Stimulated activated CD4-positive, alpha-beta T cell treated with anti-CD3 and anti-CD28 coated beads, Interleukin-15, amount 100 ng/mL, for 24 hours (primary cell): ENCODE data around the gene THSD7B.

ENCODE experiments used
- DNase-seq: peaks from one replicate; pipeline ENCODE4 v3.0.0-alpha.2; 2020

THSD7B gene

DNA sequence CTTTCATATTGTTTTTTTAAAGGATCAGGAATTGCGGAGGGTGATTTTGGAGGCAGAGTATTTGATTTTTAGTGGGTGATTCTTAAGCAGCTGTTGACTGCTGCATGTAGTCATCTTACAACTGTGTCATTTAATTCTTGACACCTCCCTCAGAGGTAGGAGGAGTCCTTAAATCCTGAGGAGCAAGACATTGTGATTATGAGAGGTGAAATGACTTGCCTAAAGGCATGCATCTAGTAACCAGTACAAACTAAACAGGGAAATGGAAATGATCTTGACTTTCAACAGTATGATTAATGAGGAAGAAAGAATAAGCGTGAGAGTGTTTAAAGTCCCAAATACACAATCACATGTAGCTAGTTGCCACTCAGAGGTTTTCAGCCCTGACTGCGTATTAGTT, 440.7 kb downstream of the THSD7B start:
- no peak for DNase-seq

- no peak for DNase-seq
These were observed 441.7 kb downstream of the THSD7B start for GRCh38 chr2:137207030-137207429.

DNA sequence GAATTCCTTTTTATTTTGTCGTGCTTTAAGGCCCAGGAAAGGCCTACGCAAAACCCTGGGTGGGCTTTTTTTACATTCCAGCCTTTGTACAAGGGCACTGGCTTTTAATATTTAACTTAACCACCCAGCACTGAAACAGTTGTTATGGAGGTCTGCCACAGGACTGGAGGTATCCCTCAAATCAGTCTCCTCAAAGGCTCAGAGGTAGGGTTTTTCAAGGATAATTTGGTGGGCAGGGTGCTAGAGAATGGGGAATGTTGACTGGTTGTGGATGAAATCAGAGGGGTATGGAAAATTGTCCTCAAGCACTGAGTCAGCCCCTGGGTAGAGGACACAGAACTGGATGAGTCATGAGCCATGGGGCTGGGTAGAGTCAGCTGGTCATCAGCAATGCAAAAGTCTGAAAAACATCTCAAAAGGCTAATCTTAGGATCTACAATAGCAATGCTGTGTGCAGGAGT, 443.1 kb downstream of the THSD7B start:
- no peak for DNase-seq

GRCh38 chr2:137210039-137210438, 444.7 kb downstream of the THSD7B start:
- no peak for DNase-seq

GRCh38 chr2:137211761-137212160, 446.4 kb downstream of the THSD7B start:
- no peak for DNase-seq

DNA sequence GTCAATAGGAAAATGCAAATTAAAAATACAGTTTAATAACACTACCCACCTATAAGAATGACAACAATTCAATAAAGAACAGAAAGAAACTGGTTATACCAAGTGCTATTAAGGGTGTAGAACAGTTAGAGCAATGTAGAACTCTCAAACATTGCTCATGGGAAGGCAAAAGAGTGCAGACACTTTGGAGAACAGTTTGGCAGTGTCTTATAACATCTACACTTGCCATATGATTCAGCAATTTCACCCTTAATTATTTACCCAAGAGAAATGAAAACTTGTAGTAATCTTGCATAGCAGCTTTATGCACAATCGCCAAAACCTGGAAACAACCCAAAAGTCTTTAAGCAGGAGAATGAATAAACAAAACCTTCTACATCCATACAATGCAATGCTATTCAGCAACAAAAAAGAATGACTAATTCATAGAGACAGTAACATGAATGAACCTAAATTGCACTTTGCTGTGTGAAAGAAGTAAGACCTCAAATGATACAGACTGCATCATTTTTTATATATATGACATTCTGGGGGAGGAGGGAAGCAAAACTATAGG, 455.2 kb downstream of the THSD7B start:
- DNase-seq, result no peak

DNA sequence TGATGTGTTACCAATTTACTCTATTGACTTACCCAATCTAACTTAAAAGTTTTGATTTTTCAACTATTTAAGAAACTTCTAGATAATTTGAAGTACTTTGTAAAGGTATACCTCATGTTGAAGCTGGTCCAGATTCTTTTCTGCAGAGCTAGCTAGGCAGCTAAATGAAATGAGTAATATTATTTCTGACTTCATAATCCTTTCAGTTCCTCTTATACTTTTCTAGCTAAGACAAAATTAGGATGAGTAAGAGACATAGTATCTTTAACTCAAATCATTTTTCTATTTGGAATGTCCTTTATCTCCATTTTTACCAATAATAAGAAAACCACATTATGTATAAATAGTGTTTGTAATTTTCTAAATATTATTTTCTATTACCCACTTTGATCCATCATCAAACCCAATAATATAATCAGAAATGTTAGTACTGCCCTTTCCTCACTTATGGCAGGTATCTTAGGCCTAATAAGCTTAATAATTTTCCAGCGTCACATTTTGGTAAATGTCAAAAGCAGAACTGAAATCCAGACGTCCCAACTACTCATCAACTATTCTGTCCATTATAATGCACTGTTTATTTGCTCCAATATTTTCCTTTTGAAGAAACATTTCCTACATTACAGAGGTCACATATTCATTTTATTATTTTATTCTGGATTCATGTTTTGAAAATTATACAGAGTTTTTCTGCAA, 456.6 kb downstream of the THSD7B start:
- DNase-seq, result no peak

DNA sequence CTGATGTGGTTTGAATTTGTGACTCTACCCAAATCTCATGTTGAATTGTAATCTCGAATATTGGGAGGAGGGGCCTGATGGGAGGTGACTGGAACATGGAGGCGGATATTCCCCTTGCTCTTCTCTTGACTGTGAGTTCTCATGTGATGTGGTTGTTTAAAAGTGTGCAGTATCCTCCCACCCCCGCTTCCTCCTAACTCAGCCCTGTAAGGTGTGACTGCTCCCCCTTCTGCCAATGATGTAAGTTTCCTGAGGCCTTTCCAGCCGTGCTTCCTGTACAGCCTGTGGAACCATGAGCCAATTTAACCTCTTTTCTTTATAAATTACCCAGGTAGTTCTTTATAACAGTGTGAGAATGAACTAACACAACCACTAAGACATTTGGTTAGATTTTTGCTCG, 458.4 kb downstream of the THSD7B start:
- DNase-seq, result no peak

DNA sequence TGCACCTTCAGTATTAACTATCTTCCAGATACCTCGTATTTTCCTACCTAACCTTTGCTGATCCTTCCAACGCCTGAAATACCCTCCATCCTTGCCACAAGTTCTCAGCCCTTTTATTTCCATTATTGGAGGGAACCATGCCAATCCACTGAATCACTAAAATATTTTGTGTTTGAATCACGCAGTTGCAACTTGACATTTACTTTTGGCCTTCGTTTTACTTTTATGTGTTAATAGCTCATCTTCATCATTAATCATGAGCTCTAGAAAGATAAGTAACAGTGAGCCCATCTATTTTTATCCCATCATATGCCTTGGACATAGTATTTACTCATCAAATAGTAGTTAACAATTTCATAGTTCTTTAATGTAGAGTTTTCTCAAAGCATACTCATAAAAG, 463.2 kb downstream of the THSD7B start:
- no peak for DNase-seq

- no peak for DNase-seq
These were observed 464.5 kb downstream of the THSD7B start for GRCh38 chr2:137229834-137230233.

GRCh38 chr2:137231628-137232027, 466.3 kb downstream of the THSD7B start:
- DNase-seq, result no peak

- no peak for DNase-seq
These were observed 466.7 kb downstream of the THSD7B start for GRCh38 chr2:137232076-137232475.

DNA sequence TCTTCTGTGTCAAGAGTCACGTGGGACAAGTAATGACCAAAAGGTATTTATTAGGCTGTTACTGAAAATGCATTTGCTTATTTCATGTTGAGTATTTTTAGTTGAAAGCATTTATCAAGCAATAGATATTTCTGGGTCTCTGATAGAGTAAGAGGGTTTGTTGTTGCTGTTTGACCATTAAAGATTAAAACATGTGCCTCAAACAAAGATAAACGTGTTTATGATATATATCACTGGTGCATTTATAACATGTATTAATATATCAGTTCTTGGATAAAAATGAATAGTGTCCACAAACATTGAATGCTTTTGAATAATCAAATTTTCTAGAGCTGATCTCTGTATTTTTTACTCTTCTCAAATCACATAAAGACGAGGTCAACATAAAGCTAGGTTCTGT, 467.7 kb downstream of the THSD7B start:
- DNase-seq, result no peak

GRCh38 chr2:137237055-137237454, 471.7 kb downstream of the THSD7B start:
- DNase-seq, result no peak

DNA sequence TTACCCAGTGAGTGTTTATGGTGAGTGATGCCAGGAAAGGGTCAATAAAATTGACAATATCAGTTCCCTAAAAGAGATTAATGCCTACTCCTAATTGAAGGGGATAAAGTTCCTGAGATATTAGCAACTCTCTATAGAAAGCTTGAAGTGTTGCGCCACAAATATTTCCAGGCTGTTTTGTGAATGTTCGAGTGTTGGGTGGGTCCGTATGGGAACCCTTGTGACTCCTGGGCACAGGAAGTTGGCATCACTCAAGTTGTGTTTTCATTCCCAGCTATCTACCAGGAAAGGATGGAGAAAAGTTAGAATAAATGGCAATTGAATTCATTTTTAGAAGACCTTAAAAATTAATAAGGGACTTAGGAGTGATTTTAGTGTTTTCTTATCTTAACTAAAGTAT, 472.7 kb downstream of the THSD7B start:
- no peak for DNase-seq

DNA sequence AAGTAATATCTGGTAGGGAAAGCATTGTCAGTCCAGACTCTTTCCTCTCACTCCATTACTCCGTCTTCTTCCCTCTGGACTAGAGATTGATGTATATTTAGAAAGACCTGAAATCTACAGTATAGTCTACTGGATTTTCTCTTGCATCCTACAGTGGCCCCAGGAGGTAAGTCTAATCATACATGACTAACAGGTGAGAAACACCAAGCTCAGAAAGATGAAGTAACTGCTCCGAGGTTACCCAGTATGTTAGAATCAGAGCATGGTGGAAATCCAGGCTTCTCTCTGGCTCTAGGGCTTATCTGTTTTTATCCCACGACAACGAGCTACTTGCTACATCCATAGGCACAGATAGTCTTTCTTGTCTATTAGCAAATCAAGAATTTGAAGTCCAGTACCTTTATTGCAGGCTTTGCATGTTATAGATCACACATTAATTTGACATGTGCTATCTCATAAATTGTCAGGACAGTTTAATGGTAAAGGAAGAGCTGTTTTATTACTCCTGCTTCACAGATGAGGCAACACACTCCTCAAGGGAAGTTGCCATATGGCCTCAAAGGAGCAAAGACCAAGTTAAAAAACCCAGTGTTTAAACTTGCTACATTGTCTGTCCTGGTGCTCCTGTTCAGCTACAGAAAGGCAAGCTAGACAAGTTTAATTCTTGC, 484.3 kb downstream of the THSD7B start:
- DNase-seq, result no peak

- DNase-seq, result no peak
These were observed 485.1 kb downstream of the THSD7B start for GRCh38 chr2:137250401-137250800.

DNA sequence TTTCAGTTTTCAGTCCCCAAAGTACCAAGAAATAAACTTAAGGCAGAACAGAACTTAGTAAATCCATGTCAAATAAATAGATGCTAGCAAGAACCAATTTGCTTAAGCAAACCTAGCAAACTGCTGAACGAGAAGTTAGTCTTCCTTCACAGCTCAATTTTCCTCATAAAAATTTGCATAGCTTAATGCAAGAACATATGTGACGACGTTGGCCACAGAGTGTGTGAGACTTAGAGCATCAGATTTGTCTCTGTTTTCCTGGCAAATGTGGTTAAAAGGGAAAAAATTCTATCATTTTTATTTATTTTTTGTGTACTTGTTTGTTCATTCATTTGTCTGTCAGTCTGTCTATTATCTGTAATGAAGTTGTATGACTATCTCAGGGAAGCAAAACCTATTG, 485.7 kb downstream of the THSD7B start:
- DNase-seq, result no peak

DNA sequence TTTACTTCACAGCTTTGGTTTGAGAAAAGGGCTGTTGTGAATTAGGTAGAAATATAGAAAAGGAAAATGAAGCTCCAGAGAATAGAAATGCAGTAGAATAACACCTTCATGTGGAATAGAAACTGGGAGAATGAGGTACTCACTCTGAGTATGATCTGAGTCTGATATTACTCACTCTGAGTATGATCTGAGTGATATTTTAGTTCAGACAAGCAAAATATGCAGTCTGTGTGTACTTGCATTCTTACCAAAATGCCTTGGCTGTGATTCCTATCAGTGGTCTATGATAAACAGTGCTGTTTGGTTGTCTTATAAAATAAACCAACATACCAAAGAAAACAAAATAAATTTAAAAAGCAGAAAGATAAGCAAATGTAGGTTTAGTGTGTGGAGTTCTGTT, 487.6 kb downstream of the THSD7B start:
- DNase-seq, result no peak

- DNase-seq, result no peak
These were observed 488.7 kb downstream of the THSD7B start for GRCh38 chr2:137254052-137254451.

DNA sequence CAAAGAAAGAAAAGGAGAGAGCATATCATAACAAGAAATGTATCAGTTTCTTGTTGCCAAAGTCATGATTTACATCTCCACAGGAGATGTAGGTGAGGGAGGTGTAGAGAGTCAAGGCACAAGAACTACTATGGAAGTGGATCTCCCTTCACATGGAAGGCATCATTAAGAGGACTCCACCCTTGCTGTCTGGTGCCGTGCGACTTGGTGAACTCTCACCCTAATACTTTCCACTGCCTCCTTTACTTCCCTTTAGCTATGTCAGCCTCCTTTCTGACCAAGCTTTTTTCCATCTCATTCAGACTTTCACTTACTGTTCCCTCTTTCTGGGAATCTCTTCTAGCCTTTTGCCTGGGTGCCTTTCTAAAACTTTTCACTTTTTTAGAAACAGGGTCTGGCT, 490.0 kb downstream of the THSD7B start:
- no peak for DNase-seq

GRCh38 chr2:137255990-137256389, 490.6 kb downstream of the THSD7B start:
- no peak for DNase-seq

DNA sequence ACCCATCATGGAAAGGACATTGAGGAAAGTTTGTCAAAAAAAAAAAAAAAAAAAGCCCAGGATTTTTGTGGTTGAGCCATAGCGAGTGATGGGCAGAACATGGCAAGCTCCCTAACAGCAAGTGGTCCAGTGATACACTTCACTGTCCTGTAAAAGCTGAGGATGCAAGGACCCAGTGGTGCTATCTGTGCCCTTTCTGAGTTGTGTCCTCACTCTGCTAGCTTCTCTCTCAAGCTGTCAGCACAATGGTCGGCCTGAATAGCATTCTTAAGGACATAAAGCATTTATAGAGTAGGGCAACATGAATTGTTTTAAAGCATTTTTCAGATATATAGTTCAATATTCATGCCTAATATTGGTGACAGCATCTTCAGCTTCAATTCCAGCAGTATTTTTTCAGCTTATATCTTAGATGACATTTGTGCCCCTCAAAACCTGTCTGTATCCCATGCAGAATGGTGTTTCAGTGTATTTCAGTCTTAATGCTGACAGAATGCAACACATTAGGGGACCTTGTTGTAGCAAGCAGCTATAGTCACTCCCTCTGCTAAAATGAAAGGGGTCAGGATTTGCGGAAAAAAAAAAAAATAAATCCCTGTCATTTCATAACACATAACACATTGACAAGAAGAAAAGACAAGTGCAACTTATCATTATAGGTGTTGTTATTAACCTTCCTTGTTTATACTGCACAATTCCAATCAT, 496.7 kb downstream of the THSD7B start:
- no peak for DNase-seq

- no peak for DNase-seq
These were observed 497.2 kb downstream of the THSD7B start for GRCh38 chr2:137262594-137262993.
